ENCODE measurements around the gene UTS2R. TPM values are rescaled to one million over a fixed set of nuclear protein-coding genes. Genes with fewer than 3 reads are reported as not detected.
"Not testable (repeated sequence)": the region's sequence is repeated elsewhere in the genome, so short reads cannot be mapped to it uniquely, and the experiment has no call there.

UTS2R gene
- total and polyA plus RNA-seq, 3 experiments from 2014 or later = not detected

GRCh38 chr17:82374626-82375331, 3.2 kb downstream of the UTS2R start:
- no peak overlapping the region for H3K4me3 Mint-ChIP-seq
- H3K36me3 ChIP-seq (ENCODE audit: insufficient read depth, low read length) = no peaks in the 10 kb centered on the region
- no peaks in the 10 kb centered on the region for H3K9me3 ChIP-seq (ENCODE audit: low read length)
- H3K27ac Mint-ChIP-seq = no peak overlapping the region
- CTCF ChIA-PET = no interaction called here
- no peak overlapping the region for H3K27ac ChIP-seq (ENCODE audit: low read depth, low read length)
- POLR2A ChIA-PET = interaction anchor here (0.5 kb wide), 1 partner anchor 181 kb away, joined by 7 read pairs; no protein-coding TSS in a partner anchor
- peaks cover 28 to 37% of the 10 kb centered on the region in 2 donors for H3K27me3 Mint-ChIP-seq
- no peaks in the 10 kb centered on the region for H3K9me3 Mint-ChIP-seq
- H3K27me3 ChIP-seq (ENCODE audit: insufficient read depth, low read length, poor library complexity, severe bottlenecking) = peaks cover 7% of the 10 kb centered on the region
- DNase-seq = peak in 1 of 5 donors; percentile 15
- H3K36me3 Mint-ChIP-seq = no peaks in the 10 kb centered on the region
- H3K4me3 ChIP-seq (ENCODE audit: low read length) = no peak overlapping the region
- peaks cover 5% of the 10 kb centered on the region for H3K4me1 ChIP-seq (ENCODE audit: insufficient read depth, low read length)
- H3K4me1 Mint-ChIP-seq = peaks cover 0 to 18% (median 7%) of the 10 kb centered on the region in 3 donors

GRCh38 chr17:82375359-82376041, 3.9 kb downstream of the UTS2R start:
- peaks cover 4% of the 10 kb centered on the region for H3K4me1 ChIP-seq (ENCODE audit: insufficient read depth, low read length)
- H3K36me3 Mint-ChIP-seq = no peaks in the 10 kb centered on the region
- no peak overlapping the region for H3K4me3 Mint-ChIP-seq
- no peak overlapping the region for H3K4me3 ChIP-seq (ENCODE audit: low read length)
- H3K27ac ChIP-seq (ENCODE audit: low read depth, low read length) = no peak overlapping the region
- no peaks in the 10 kb centered on the region for H3K9me3 ChIP-seq (ENCODE audit: low read length)
- no peaks in the 10 kb centered on the region for H3K9me3 Mint-ChIP-seq
- no peaks in the 10 kb centered on the region for H3K36me3 ChIP-seq (ENCODE audit: insufficient read depth, low read length)
- H3K27ac Mint-ChIP-seq = no peak overlapping the region
- H3K27me3 ChIP-seq (ENCODE audit: insufficient read depth, low read length, poor library complexity, severe bottlenecking) = peaks cover 7% of the 10 kb centered on the region
- CTCF ChIA-PET = no interaction called here
- POLR2A ChIA-PET = no interaction called here
- peak in 1 of 5 donors; percentile 21 for DNase-seq
- peaks cover 31 to 38% of the 10 kb centered on the region in 2 donors for H3K27me3 Mint-ChIP-seq
- peaks cover 0 to 15% (median 5%) of the 10 kb centered on the region in 3 donors for H3K4me1 Mint-ChIP-seq

GRCh38 chr17:82376042-82376730, 4.6 kb downstream of the UTS2R start:
- ChIA-PET POLR2A (no interaction called here), CTCF (no interaction called here)
- peak in 1 of 5 donors; percentile 36 for DNase-seq
- H3K27me3 Mint-ChIP-seq = peaks cover 35 to 36% of the 10 kb centered on the region in 2 donors
- Histone ChIP-seq H3K36me3 (ENCODE audit: insufficient read depth, low read length) (no peaks in the 10 kb centered on the region), H3K4me1 (ENCODE audit: insufficient read depth, low read length) (no peaks in the 10 kb centered on the region), H3K4me3 (ENCODE audit: low read length) (no peak overlapping the region), H3K27ac (ENCODE audit: low read depth, low read length) (no peak overlapping the region), H3K9me3 (ENCODE audit: low read length) (no peaks in the 10 kb centered on the region), H3K27me3 (ENCODE audit: insufficient read depth, low read length, poor library complexity, severe bottlenecking) (peaks cover under 1% of the 10 kb centered on the region)
- no peak overlapping the region for H3K4me3 Mint-ChIP-seq
- no peak overlapping the region for H3K27ac Mint-ChIP-seq
- no peaks in the 10 kb centered on the region for H3K9me3 Mint-ChIP-seq
- peaks cover 0 to 13% (median 2%) of the 10 kb centered on the region in 3 donors for H3K4me1 Mint-ChIP-seq
- no peaks in the 10 kb centered on the region for H3K36me3 Mint-ChIP-seq

- H3K36me3 Mint-ChIP-seq; H3K27ac Mint-ChIP-seq; H3K4me1 ChIP-seq (ENCODE audit: insufficient read depth, low read length); H3K27ac ChIP-seq (ENCODE audit: low read depth, low read length); DNase-seq; H3K4me3 Mint-ChIP-seq; H3K9me3 ChIP-seq (ENCODE audit: low read length); CTCF ChIA-PET; H3K4me3 ChIP-seq (ENCODE audit: low read length); H3K36me3 ChIP-seq (ENCODE audit: insufficient read depth, low read length); H3K27me3 ChIP-seq (ENCODE audit: insufficient read depth, low read length, poor library complexity, severe bottlenecking); POLR2A ChIA-PET; H3K9me3 Mint-ChIP-seq: not testable (repeated sequence)
- peaks cover 0 to 14% (median 7%) of the 10 kb centered on the region in 3 donors for H3K4me1 Mint-ChIP-seq
- peaks cover 35 to 41% of the 10 kb centered on the region in 2 donors for H3K27me3 Mint-ChIP-seq
Observed at GRCh38 chr17:82377294-82377693, 5.7 kb downstream of the UTS2R start.

- peaks cover 28 to 33% of the 10 kb centered on the region in 2 donors for H3K27me3 Mint-ChIP-seq
- no peak overlapping the region for H3K4me3 Mint-ChIP-seq
- no peaks in the 10 kb centered on the region for H3K36me3 Mint-ChIP-seq
- H3K27ac Mint-ChIP-seq = no peak overlapping the region
- no peak overlapping the region for H3K4me3 ChIP-seq (ENCODE audit: low read length)
- H3K27me3 ChIP-seq (ENCODE audit: insufficient read depth, low read length, poor library complexity, severe bottlenecking) = no peaks in the 10 kb centered on the region
- ChIA-PET POLR2A (no interaction called here), CTCF (no interaction called here)
- no peak overlapping the region for H3K27ac ChIP-seq (ENCODE audit: low read depth, low read length)
- peak in 1 of 5 donors; percentile 24 for DNase-seq
- H3K4me1 Mint-ChIP-seq = peaks cover 0 to 7% (median 7%) of the 10 kb centered on the region in 3 donors
- H3K36me3 ChIP-seq (ENCODE audit: insufficient read depth, low read length) = no peaks in the 10 kb centered on the region
- no peaks in the 10 kb centered on the region for H3K4me1 ChIP-seq (ENCODE audit: insufficient read depth, low read length)
- no peaks in the 10 kb centered on the region for H3K9me3 Mint-ChIP-seq
- no peaks in the 10 kb centered on the region for H3K9me3 ChIP-seq (ENCODE audit: low read length)
Observed at GRCh38 chr17:82377924-82378740, 6.6 kb downstream of the UTS2R start.

GRCh38 chr17:82378741-82379021, 7.1 kb downstream of the UTS2R start:
- H3K27ac Mint-ChIP-seq = peak overlapping the region in 1 of 8 donors; percentile 17
- Histone ChIP-seq H3K4me3 (ENCODE audit: low read length) (no peak overlapping the region), H3K9me3 (ENCODE audit: low read length) (no peaks in the 10 kb centered on the region), H3K36me3 (ENCODE audit: insufficient read depth, low read length) (no peaks in the 10 kb centered on the region), H3K27me3 (ENCODE audit: insufficient read depth, low read length, poor library complexity, severe bottlenecking) (no peaks in the 10 kb centered on the region), H3K27ac (ENCODE audit: low read depth, low read length) (no peak overlapping the region), H3K4me1 (ENCODE audit: insufficient read depth, low read length) (no peaks in the 10 kb centered on the region)
- ChIA-PET POLR2A (no interaction called here), CTCF (no interaction called here)
- H3K9me3 Mint-ChIP-seq = no peaks in the 10 kb centered on the region
- H3K4me3 Mint-ChIP-seq = no peak overlapping the region
- peaks cover 0 to 7% (median 7%) of the 10 kb centered on the region in 3 donors for H3K4me1 Mint-ChIP-seq
- H3K36me3 Mint-ChIP-seq = no peaks in the 10 kb centered on the region
- H3K27me3 Mint-ChIP-seq = peaks cover 22 to 29% of the 10 kb centered on the region in 2 donors
- DNase-seq = peak in 1 of 5 donors; percentile 41

GRCh38 chr17:82380860-82381702, 9.5 kb downstream of the UTS2R start:
- POLR2A ChIA-PET = no interaction called here
- H3K4me3 ChIP-seq (ENCODE audit: low read length) = no peak overlapping the region

More at GRCh38 chr17:82380860-82381702, 9.5 kb downstream of the UTS2R start:
- peak overlapping the region in 1 of 7 donors; percentile 26 for H3K4me3 Mint-ChIP-seq
- no peaks in the 10 kb centered on the region for H3K9me3 ChIP-seq (ENCODE audit: low read length)
- H3K36me3 Mint-ChIP-seq = no peaks in the 10 kb centered on the region
- H3K4me1 ChIP-seq (ENCODE audit: insufficient read depth, low read length) = no peaks in the 10 kb centered on the region
- H3K4me1 Mint-ChIP-seq = peaks cover 0 to 7% (median 7%) of the 10 kb centered on the region in 3 donors
- no peak overlapping the region for H3K27ac ChIP-seq (ENCODE audit: low read depth, low read length)
- CTCF ChIA-PET = no interaction called here
- H3K27me3 Mint-ChIP-seq = peaks cover 21 to 27% of the 10 kb centered on the region in 2 donors
- no peaks in the 10 kb centered on the region for H3K9me3 Mint-ChIP-seq
- peak overlapping the region in 1 of 8 donors; percentile 2 for H3K27ac Mint-ChIP-seq
- no peaks in the 10 kb centered on the region for H3K27me3 ChIP-seq (ENCODE audit: insufficient read depth, low read length, poor library complexity, severe bottlenecking)
- no peaks in the 10 kb centered on the region for H3K36me3 ChIP-seq (ENCODE audit: insufficient read depth, low read length)
- peak in 1 of 5 donors; percentile 0 for DNase-seq
